ENCODE results near the gene PRKAG2.

The PRKAG2 gene

GRCh38 chr7:151864081-151864480, 12.8 kb downstream of the PRKAG2 start:
- no peak for DNase-seq

- no peak for DNase-seq
Measured at GRCh38 chr7:151863386-151864079, 13.4 kb downstream of the PRKAG2 start.

GRCh38 chr7:151862606-151863381, 14.1 kb downstream of the PRKAG2 start:
- DNase-seq: no peak

GRCh38 chr7:151861881-151862280, 15.0 kb downstream of the PRKAG2 start:
- no peak for DNase-seq

- DNase-seq: no peak
Measured at GRCh38 chr7:151860771-151861170, 16.1 kb downstream of the PRKAG2 start.

- DNase-seq: no peak
Measured at GRCh38 chr7:151859948-151860685, 16.8 kb downstream of the PRKAG2 start.

GRCh38 chr7:151859111-151859947, 17.6 kb downstream of the PRKAG2 start:
- DNase-seq: no peak

GRCh38 chr7:151858456-151858855, 18.5 kb downstream of the PRKAG2 start:
- DNase-seq: no peak

- no peak for DNase-seq
Measured at GRCh38 chr7:151857866-151858450, 19.0 kb downstream of the PRKAG2 start.

GRCh38 chr7:151857412-151857811, 19.5 kb downstream of the PRKAG2 start:
- no peak for DNase-seq

- no peak for DNase-seq
Measured at GRCh38 chr7:151856516-151856915, 20.4 kb downstream of the PRKAG2 start.

- DNase-seq: no peak
Measured at GRCh38 chr7:151856098-151856497, 20.8 kb downstream of the PRKAG2 start.

GRCh38 chr7:151854720-151855071, 22.2 kb downstream of the PRKAG2 start:
- DNase-seq: no peak

- no peak for DNase-seq
Measured at GRCh38 chr7:151853896-151854719, 22.8 kb downstream of the PRKAG2 start.

GRCh38 chr7:151852486-151853396, 24.2 kb downstream of the PRKAG2 start:
- no peak for DNase-seq

GRCh38 chr7:151851782-151852181, 25.1 kb downstream of the PRKAG2 start:
- DNase-seq: no peak

- no peak for DNase-seq
Measured at GRCh38 chr7:151851145-151851751, 25.7 kb downstream of the PRKAG2 start.

- no peak for DNase-seq
Measured at GRCh38 chr7:151850491-151851124, 26.3 kb downstream of the PRKAG2 start.

- no peak for DNase-seq
Measured at GRCh38 chr7:151849879-151850260, 27.0 kb downstream of the PRKAG2 start.
